Thyroid gland (tissue), 4 donors: Measurements from ENCODE around the gene TP63.

Source experiments
- CTCF ChIP-seq, 6 experiments: fragments of 200-600 bp in 3 of 6; fragments of 450-650 bp in 3 of 6; sonication (generic) in 3 of 6; IDR thresholded peaks; one replicate each; pipeline ENCODE4 v1.5.1; 2016 to 2019; ENCODE audit warnings: antibody characterized with exemption in 6 of 6, mild to moderate bottlenecking in 2 of 6, inconsistent platforms in 1 of 6, moderate library complexity in 1 of 6
- POLR2A ChIP-seq, 2 donors: fragments of 450-650 bp; IDR thresholded peaks; one replicate each; pipeline ENCODE4 v1.6.1; 2017; ENCODE audit warnings: antibody characterized with exemption in 2 of 2, mild to moderate bottlenecking in 2 of 2, moderate library complexity in 1 of 2

DNA sequence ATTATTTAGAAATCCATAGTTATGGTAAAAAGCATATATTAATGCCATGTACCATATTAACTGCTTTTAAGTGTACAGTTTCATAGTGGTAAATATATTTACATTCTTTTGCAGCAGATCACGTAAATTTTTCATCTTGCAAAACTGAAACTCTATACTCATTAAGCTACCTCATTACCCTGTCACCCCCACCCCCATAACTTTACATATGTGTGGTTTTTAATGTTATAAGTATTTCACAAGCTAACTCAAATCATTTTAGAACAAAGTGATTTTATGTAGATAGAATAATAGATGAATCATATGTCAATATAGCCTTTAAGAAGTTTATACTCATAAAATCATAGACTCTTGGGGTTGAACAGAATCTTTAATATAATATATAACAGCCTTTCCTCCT is 7.1 kb upstream of the TP63 start:
- TF ChIP-seq CTCF (IDR thresholded peaks at IDR 0.05) (no peak), POLR2A (IDR thresholded peaks at IDR 0.05) (no peak)
